Spleen (tissue), 7 donors: ENCODE results near the gene PTGDR.

Experiments
- POLR2A ChIP-seq, 3 donors: fragments of 450-650 bp; IDR thresholded peaks; one replicate each; pipeline ENCODE4 v1.5.1; 2017; ENCODE audit warnings: antibody characterized with exemption in 3 of 3, mild to moderate bottlenecking in 1 of 3
- POLR2AphosphoS5 ChIP-seq, 3 donors: sonication (generic); formaldehyde crosslinking; IDR thresholded peaks; one replicate each; pipeline ENCODE4 v1.5.1; 2017; ENCODE audit warnings: antibody characterized with exemption in 3 of 3
- TF ChIP-seq, protein P1 (sequence below), 11 experiments: fragments of 200-600 bp in 7 of 11; fragments of 450-650 bp in 4 of 11; sonication (generic) in 4 of 11; IDR thresholded peaks in 8 of 11; conservative IDR thresholded peaks in 3 of 11; 1 replicate in 7 of 11; 2 replicates in 4 of 11; pipeline versions ENCODE4 v1.4.0 to v1.8.0; 2016 to 2021; ENCODE audit warnings: antibody characterized with exemption in 11 of 11, inconsistent platforms in 4 of 11, mild to moderate bottlenecking in 1 of 11
- donor health status: DM: no; HTN: no; CAD: no; lungs with moderate emphysema.
- donor health status: DM: no; HTN: no; CAD: no.
- donor health status: DM: no; HTN: no; CAD: no.

DNA sequence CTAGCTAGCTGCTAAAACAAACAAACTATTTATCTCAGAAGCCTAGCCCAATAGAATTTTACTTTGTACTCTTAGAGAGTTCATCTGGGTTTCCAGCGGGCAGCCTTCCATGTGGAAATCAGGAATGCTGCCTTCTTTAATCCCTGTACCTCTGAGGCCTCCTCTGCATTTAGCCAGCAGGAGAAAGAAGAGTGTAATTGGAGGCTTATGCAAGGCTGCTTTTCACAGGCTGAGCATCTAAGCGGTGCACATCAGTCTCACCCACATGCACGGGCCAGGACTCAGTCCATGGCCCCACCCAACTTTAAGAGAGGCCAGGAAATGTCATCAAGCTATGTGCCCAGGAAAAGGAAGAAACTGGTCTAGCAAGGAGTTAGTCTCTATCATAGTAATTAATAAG, 14.0 kb upstream of the PTGDR start:
- TF ChIP-seq, protein P1, sequence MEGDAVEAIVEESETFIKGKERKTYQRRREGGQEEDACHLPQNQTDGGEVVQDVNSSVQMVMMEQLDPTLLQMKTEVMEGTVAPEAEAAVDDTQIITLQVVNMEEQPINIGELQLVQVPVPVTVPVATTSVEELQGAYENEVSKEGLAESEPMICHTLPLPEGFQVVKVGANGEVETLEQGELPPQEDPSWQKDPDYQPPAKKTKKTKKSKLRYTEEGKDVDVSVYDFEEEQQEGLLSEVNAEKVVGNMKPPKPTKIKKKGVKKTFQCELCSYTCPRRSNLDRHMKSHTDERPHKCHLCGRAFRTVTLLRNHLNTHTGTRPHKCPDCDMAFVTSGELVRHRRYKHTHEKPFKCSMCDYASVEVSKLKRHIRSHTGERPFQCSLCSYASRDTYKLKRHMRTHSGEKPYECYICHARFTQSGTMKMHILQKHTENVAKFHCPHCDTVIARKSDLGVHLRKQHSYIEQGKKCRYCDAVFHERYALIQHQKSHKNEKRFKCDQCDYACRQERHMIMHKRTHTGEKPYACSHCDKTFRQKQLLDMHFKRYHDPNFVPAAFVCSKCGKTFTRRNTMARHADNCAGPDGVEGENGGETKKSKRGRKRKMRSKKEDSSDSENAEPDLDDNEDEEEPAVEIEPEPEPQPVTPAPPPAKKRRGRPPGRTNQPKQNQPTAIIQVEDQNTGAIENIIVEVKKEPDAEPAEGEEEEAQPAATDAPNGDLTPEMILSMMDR (IDR thresholded peaks at IDR 0.05 in 8 of 11, conservative IDR thresholded peaks at IDR 0.05 in 3 of 11), result no peak
- TF ChIP-seq POLR2AphosphoS5 (IDR thresholded peaks at IDR 0.05), result no peak
- no peak for TF ChIP-seq POLR2A (IDR thresholded peaks at IDR 0.05)
